ENCODE results near the gene ANKRD28.

DNA sequence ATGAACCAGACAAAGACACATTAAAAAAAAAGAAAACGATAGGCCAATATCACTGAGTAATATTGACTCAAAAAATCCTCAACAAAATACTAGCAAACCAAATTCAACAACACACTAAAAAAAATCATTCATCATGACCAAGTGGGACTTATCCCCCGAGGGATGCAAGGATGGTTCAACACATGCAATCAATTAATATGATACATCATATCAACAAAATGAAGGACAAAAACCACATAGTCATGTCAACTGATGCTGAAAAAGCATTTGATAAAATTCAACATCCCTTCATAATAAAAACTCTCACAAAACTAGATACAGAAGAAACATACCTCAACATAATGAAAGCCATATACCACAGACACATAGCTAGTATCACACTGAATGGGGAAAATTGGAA, 41.8 kb upstream of the ANKRD28 start:
- TF ChIP-seq, protein P1, sequence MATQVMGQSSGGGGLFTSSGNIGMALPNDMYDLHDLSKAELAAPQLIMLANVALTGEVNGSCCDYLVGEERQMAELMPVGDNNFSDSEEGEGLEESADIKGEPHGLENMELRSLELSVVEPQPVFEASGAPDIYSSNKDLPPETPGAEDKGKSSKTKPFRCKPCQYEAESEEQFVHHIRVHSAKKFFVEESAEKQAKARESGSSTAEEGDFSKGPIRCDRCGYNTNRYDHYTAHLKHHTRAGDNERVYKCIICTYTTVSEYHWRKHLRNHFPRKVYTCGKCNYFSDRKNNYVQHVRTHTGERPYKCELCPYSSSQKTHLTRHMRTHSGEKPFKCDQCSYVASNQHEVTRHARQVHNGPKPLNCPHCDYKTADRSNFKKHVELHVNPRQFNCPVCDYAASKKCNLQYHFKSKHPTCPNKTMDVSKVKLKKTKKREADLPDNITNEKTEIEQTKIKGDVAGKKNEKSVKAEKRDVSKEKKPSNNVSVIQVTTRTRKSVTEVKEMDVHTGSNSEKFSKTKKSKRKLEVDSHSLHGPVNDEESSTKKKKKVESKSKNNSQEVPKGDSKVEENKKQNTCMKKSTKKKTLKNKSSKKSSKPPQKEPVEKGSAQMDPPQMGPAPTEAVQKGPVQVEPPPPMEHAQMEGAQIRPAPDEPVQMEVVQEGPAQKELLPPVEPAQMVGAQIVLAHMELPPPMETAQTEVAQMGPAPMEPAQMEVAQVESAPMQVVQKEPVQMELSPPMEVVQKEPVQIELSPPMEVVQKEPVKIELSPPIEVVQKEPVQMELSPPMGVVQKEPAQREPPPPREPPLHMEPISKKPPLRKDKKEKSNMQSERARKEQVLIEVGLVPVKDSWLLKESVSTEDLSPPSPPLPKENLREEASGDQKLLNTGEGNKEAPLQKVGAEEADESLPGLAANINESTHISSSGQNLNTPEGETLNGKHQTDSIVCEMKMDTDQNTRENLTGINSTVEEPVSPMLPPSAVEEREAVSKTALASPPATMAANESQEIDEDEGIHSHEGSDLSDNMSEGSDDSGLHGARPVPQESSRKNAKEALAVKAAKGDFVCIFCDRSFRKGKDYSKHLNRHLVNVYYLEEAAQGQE (IDR thresholded peaks at IDR 0.05; ENCODE audit: unreplicated experiment) = no peak
- no peak for TF ChIP-seq CTCF (conservative IDR thresholded peaks at IDR 0.05; ENCODE audit: low read depth in 2 of 2)
